ENCODE measurements around the gene MACROD2. TPM values are rescaled to one million over a fixed set of nuclear protein-coding genes. Genes with fewer than 3 reads are reported as not detected.

Gene MACROD2
- total RNA-seq, 1 experiment from 2014 or later: 3.7 TPM

DNA sequence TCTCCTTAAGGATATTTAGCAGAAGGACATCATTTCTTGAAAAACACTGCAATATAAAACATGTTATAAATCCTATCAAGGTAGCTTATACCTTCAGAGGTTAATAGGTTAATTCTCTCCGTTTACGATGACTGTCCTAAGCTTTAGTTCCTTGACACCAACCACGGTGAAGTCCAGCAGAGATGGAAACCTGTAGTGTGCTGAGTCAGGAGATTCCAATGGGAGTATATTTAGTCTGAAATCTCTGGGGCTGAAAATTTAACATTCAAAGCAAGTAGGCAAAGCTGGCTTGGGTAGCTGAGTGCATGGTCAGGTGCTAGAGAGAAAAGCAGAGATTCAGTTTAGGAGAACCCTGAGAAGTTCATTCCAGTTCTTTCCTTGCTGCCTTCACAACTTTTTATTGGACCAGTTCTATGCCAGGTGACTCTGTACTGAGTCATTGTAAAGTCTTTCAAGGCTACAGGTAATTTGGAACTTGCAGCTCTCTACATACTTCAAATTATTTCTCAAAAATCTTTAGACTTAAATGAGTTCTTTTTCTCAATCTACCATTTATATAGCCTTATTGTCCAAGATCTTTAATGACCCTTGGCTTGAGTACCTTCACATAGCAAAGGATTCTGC is 1351.5 kb downstream of the MACROD2 start:
- TF ChIP-seq SIN3A (IDR thresholded peaks at IDR 0.05; ENCODE audit: low read depth) (no peak), JUND (IDR thresholded peaks at IDR 0.05) (no peak), ELF1 (IDR thresholded peaks at IDR 0.05; ENCODE audit: borderline replicate concordance, low read depth) (no peak), SP1 (IDR thresholded peaks at IDR 0.05; ENCODE audit: low read depth) (no peak), ZNF274 (IDR thresholded peaks at IDR 0.05; ENCODE audit: low read depth, low read length) (no peak), TCF7L2 (IDR thresholded peaks at IDR 0.05; ENCODE audit: borderline replicate concordance, extremely low read depth, insufficient read depth, insufficient read length) (no peak)
- TF ChIP-seq, protein P1, sequence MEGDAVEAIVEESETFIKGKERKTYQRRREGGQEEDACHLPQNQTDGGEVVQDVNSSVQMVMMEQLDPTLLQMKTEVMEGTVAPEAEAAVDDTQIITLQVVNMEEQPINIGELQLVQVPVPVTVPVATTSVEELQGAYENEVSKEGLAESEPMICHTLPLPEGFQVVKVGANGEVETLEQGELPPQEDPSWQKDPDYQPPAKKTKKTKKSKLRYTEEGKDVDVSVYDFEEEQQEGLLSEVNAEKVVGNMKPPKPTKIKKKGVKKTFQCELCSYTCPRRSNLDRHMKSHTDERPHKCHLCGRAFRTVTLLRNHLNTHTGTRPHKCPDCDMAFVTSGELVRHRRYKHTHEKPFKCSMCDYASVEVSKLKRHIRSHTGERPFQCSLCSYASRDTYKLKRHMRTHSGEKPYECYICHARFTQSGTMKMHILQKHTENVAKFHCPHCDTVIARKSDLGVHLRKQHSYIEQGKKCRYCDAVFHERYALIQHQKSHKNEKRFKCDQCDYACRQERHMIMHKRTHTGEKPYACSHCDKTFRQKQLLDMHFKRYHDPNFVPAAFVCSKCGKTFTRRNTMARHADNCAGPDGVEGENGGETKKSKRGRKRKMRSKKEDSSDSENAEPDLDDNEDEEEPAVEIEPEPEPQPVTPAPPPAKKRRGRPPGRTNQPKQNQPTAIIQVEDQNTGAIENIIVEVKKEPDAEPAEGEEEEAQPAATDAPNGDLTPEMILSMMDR (IDR thresholded peaks at IDR 0.05 in 2 of 3, conservative IDR thresholded peaks at IDR 0.05 in 1 of 3; ENCODE audit: borderline replicate concordance in 1 of 3, insufficient read depth in 1 of 3, low read depth in 2 of 3, low read length in 2 of 3): no peak
- no peaks in the 10 kb centered on the region; a peak in 1 of 4 replicates for H3K9me3 ChIP-seq (ENCODE audit: control insufficient read depth in 1 of 2, insufficient read depth in 1 of 2, low read depth in 1 of 2, low read length in 2 of 2)
- intact Hi-C loops (cut with micrococcal nuclease): no loop called here
- H3K27ac ChIP-seq (ENCODE audit: low read depth, low read length): no peak overlapping the region
- no peak overlapping the region for H3K9ac ChIP-seq (ENCODE audit: low read length)
- no peaks in the 10 kb centered on the region for H3K79me2 ChIP-seq (ENCODE audit: insufficient read depth, low read length)
- RAD21 ChIA-PET (ENCODE audit: low non-redundant PET in 1 of 2, low total read pairs in 2 of 2, uncharacterized antibody in 2 of 2, unreplicated experiment in 2 of 2): no interaction called here
- no peaks in the 10 kb centered on the region for H4K20me1 ChIP-seq (ENCODE audit: insufficient read depth)
- ATAC-seq (no peak), DNase-seq (ENCODE audit: low read depth, low spot score) (no peak)
- BruUV-seq (replicated peaks): no TSS peak
- H3K4me1 ChIP-seq (ENCODE audit: control insufficient read depth in 1 of 2, insufficient read depth in 2 of 2, low read length in 2 of 2): no peaks in the 10 kb centered on the region
- no peaks in the 10 kb centered on the region for H3K27me3 ChIP-seq (ENCODE audit: insufficient read depth, low read length)
- H2AFZ ChIP-seq (ENCODE audit: low read depth, low read length, poor library complexity, severe bottlenecking): no peak overlapping the region
- H3K4me2 ChIP-seq (ENCODE audit: low read length): no peak overlapping the region
- CTCF ChIA-PET: no interaction called here
- H3K4me3 ChIP-seq (replicated peaks in 1 of 2; ENCODE audit: low read depth in 1 of 2, low read length in 2 of 2): no peak overlapping the region
- H3K36me3 ChIP-seq (ENCODE audit: control insufficient read depth in 1 of 2, insufficient read depth in 2 of 2, low read length in 2 of 2): no peaks in the 10 kb centered on the region
- POLR2A ChIA-PET: no interaction called here
- no peaks in the 10 kb centered on the region for H3K9me2 ChIP-seq (ENCODE audit: insufficient read depth)

DNA sequence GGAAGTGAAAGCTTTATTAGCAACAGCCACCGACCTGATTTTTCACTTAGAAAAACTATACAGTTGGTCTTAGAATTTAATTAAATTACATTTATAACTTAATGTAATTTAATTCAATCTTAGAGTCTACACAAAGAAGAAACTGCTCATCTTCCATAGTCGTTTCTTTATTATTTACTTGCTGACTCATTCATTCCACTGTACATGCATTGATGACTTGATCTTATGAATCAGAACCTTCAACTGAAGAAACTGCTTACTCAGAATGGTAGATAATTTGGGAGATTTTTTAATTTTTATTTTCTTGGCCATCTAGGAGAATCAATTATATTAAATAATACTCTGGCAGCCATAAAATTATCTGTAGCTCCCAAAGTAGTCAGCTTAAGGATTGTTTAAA is 1363.7 kb downstream of the MACROD2 start:
- Histone ChIP-seq H3K4me3 (replicated peaks in 1 of 2; ENCODE audit: low read depth in 1 of 2, low read length in 2 of 2) (no peak overlapping the region), H2AFZ (ENCODE audit: low read depth, low read length, poor library complexity, severe bottlenecking) (no peak overlapping the region), H3K4me2 (ENCODE audit: low read length) (no peak overlapping the region), H4K20me1 (ENCODE audit: insufficient read depth) (no peaks in the 10 kb centered on the region; the same call in 1 of the 2 replicates), H3K9me3 (ENCODE audit: control insufficient read depth in 1 of 2, insufficient read depth in 1 of 2, low read depth in 1 of 2, low read length in 2 of 2) (no peaks in the 10 kb centered on the region; a peak in 1 of 4 replicates), H3K4me1 (ENCODE audit: control insufficient read depth in 1 of 2, insufficient read depth in 2 of 2, low read length in 2 of 2) (no peaks in the 10 kb centered on the region), H3K9ac (ENCODE audit: low read length) (no peak overlapping the region), H3K27ac (ENCODE audit: low read depth, low read length) (no peak overlapping the region), H3K9me2 (ENCODE audit: insufficient read depth) (no peaks in the 10 kb centered on the region), H3K27me3 (ENCODE audit: insufficient read depth, low read length) (no peaks in the 10 kb centered on the region), H3K79me2 (ENCODE audit: insufficient read depth, low read length) (no peaks in the 10 kb centered on the region), H3K36me3 (ENCODE audit: control insufficient read depth in 1 of 2, insufficient read depth in 2 of 2, low read length in 2 of 2) (no peaks in the 10 kb centered on the region)
- RAD21 ChIA-PET (ENCODE audit: low non-redundant PET in 1 of 2, low total read pairs in 2 of 2, uncharacterized antibody in 2 of 2, unreplicated experiment in 2 of 2): no interaction called here
- ATAC-seq (no peak), DNase-seq (ENCODE audit: low read depth, low spot score) (no peak)
- BruUV-seq (replicated peaks): no TSS peak
- POLR2A ChIA-PET: no interaction called here
- CTCF ChIA-PET: no interaction called here
- intact Hi-C loops (cut with micrococcal nuclease): no loop called here
- no peak for TF ChIP-seq YY1 (IDR thresholded peaks at IDR 0.05; ENCODE audit: extremely low read depth, insufficient replicate concordance, low read depth, low read length)
- no peak for TF ChIP-seq ZBTB33 (IDR thresholded peaks at IDR 0.05; ENCODE audit: extremely low read depth, insufficient replicate concordance, low read length)
- TF ChIP-seq, protein P1 (IDR thresholded peaks at IDR 0.05 in 2 of 3, conservative IDR thresholded peaks at IDR 0.05 in 1 of 3; ENCODE audit: borderline replicate concordance in 1 of 3, insufficient read depth in 1 of 3, low read depth in 2 of 3, low read length in 2 of 3): no peak
- TF ChIP-seq SRF (IDR thresholded peaks at IDR 0.05; ENCODE audit: low read depth): no peak
- TF ChIP-seq RAD21 (IDR thresholded peaks at IDR 0.05; ENCODE audit: low read depth): no peak
- no peak for TF ChIP-seq POLR2A (IDR thresholded peaks at IDR 0.05; ENCODE audit: borderline replicate concordance, extremely low read depth, insufficient read depth, insufficient read length)
- no peak for TF ChIP-seq FOSL1 (IDR thresholded peaks at IDR 0.05; ENCODE audit: low read depth)
- TF ChIP-seq JUND (IDR thresholded peaks at IDR 0.05): no peak
- no peak for TF ChIP-seq CBX3 (IDR thresholded peaks at IDR 0.05; ENCODE audit: low read depth)
- TF ChIP-seq ZNF274 (IDR thresholded peaks at IDR 0.05; ENCODE audit: low read depth, low read length): no peak

Measured in HCT116 (cell line).